Occipital lobe (tissue), 2 donors: Measurements from ENCODE around the gene SHISA5. TPM values are rescaled to one million over a fixed set of nuclear protein-coding genes. Genes with fewer than 3 reads are reported as not detected.
"Not testable (repeated sequence)": the region's sequence is repeated elsewhere in the genome, so short reads cannot be mapped to it uniquely, and the experiment has no call there.

Experiments
- DNase-seq: peaks from one replicate; lab custom pipeline; 2025; lab: John Stamatoyannopoulos, UW
- total RNA-seq: library from RNA; depleted of rRNA; stranded (reverse); fragments of >200 nt; gene quantifications from one replicate; pipeline ENCODE4 v1.2.3, GENCODE V29; 2014

The SHISA5 gene, protein sequence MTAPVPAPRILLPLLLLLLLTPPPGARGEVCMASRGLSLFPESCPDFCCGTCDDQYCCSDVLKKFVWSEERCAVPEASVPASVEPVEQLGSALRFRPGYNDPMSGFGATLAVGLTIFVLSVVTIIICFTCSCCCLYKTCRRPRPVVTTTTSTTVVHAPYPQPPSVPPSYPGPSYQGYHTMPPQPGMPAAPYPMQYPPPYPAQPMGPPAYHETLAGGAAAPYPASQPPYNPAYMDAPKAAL
- total RNA-seq = 72.5 TPM

DNA sequence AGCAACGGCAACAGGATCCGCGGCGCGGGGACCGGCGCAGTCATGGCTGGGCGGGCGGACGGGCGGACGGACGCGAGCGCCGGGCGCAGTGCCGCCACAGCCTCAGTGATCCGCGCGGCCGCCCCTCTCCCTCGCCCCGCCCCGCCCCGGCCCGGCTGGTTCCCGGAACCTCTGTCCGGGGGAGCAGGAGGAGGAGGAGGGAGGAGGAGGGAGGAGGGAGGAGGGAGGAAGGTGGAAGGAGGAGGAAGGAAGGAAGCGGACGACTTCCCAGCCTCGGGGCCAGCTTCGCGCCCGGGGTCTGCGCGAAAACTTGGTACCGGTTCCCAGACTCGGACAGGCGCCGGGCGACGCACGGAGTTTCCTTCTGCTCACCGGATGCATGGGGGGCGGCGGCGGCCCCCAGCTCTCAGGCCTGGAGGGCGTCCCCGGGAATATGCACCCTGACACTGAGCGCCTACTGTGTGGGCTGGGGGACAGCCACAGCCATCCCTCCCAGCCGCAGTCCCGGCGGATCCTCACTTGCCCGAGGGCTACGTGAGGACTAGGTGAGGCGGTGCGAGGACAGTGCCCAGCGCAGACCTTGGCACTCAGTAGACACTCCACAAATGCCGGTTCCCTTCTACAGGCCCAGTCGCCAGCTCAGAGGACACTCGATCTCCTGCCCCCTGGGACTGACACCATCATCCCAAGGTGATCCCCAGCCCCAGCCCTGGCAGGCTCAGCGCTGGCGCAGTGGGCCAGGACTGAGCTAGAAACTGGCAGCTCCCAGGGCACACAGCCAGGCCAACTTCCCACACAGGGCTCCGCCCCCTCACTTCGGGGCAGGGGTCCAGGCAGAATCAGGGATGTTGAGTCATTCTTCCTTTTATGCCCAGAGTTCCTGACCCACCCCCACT lies at the start of gene SHISA5:
Gene SHISA5, minus strand, starts transcription at position 124 of the 896 bp plus-strand sequence. Its CDS starts 80 bp downstream, at position 44.
- peak; percentile 52 for DNase-seq

DNA sequence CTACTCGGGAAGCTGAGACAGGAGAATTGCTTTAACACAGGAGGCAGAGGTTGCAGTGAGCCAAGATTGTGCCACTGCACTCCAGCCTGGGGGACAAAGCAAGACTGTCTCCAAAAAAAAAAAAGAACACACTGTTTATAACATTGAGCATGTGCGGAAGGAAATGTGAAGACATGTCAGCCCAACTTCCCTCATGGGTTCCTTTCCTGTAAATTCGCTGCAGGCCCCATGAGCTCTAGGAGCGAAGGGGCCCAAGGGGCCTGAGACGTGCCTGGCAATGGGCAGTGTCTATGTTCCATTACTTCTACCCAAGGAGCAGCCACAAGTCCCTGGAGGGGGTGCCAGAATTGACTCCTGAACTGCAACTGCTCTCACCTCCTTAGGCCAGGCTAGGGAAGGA lies 49.4 kb upstream of the SHISA5 start:
- no peak for DNase-seq

DNA sequence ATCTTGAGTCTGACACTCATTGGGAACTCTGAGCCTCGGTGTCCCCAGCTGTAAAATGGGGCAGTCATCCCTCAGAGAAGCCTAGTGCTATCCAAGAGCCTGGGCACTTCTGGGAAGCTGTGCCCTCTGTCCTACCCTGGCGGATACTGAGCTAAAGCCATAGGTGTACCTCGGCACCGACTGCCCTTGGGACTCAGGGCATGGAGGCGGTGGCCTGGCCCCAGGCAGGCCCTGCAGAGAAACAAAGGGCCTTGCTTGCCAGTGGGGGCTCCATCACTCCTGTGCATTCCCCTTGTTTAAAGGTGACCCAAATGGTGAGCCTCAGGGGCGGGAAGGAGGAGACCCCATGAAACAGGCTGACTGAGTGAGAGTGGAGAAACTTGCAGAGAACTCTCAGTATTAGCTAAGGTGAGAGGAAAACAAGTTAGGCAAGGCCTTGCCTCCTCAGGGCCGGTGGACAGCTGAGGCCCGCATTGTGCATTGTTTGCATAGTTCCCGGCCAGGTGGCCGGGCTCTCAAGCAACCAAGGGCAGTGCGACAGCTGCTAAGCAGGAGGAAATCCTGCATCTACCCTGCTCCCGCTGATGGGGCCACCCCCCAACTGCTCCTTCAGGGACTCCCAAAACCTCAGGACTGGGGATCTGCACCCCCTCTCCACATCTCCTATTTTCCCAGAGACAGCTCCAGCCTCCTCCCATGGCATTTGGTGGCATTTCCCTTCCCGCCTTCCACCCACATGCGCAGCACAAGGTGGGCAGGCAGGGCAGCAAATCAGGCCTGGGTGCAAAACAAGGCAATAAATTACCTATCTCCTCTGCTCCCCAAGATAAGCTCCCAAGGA lies 48.4 kb upstream of the SHISA5 start:
- DNase-seq = no peak

DNA sequence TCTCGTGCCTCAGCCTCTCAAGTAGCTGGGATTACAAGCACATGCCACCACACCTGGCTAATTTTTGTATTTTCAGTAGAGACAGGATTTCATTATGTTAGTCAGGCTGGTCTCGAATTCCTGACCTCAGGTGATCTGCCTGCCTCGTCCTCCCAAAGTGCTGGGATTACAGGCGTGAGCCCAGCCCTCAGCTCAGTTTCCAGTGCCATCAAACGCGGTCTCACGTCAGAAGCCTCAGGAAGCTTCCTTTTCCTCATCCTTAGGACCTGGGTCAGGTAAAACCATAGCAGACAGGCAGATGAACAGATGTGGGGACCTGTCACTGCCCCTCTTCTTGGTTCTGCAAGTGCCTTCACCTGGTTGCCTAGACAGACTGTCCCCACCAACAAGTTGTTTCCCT lies 47.7 kb upstream of the SHISA5 start:
- not testable (repeated sequence) for DNase-seq

DNA sequence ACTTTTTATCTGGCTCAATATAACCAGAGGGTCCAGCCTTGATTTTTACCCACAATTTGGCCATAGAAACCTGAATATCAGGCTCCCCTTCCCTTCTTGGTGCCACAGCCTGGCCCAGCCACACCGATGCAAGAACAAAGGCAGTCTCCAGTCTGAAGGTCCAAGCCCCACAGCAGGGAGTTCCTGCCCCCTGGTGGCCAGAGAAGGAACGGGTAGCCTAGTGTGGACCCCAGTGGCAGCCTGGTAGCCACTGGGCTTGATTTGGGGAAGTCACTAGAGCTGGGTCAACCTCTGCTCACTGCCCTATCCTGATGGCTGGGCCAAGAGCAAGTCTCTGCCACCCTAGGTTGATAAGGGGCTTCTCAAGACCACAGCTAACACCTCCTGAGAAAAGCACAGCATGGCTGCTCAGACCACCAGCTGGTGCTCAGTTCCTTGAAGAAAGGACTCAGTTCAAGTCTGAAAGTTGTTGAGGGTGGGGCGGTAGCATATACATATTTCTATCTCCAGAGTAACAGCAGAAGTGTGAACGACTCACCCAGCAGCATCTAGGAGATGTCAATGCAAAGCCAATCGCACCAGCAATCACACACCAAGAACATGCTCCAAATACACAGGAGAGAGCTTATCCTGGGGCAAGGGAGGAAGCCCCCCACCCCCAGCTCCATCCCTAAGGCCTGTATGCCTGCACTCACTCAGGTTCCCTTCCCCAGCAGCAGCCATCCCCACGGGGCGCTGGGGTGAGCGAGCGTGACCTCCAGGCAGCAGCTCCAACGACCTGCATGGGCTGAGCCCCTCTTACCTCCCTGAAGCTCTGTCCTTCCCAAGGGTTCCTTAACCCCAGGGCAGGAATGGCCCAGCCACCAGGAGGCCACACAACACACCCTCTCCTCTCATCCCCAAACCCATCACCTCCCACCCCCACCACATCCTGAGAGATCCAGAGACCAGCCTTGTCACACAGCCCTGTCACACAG lies 45.0 kb upstream of the SHISA5 start:
- DNase-seq = peak; percentile 64

DNA sequence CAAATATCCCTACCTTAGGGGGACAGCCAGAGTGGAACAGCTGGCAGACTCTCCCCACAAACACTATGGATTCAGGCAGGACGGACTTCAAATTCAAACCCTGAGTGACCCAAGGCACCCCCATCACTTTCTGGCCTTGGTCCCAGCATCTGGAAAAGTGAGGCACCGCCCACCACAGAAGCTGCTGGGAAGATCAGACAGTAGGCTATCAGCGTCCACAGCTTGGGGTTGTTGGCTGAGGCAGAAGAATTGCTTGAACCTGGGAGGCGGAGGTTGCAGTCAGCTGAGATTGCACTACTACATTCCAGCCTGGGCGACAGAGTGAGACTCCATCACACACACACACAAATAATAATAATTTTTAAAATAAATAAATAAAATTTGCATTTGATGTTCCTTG lies 44.2 kb upstream of the SHISA5 start:
- DNase-seq = no peak

DNA sequence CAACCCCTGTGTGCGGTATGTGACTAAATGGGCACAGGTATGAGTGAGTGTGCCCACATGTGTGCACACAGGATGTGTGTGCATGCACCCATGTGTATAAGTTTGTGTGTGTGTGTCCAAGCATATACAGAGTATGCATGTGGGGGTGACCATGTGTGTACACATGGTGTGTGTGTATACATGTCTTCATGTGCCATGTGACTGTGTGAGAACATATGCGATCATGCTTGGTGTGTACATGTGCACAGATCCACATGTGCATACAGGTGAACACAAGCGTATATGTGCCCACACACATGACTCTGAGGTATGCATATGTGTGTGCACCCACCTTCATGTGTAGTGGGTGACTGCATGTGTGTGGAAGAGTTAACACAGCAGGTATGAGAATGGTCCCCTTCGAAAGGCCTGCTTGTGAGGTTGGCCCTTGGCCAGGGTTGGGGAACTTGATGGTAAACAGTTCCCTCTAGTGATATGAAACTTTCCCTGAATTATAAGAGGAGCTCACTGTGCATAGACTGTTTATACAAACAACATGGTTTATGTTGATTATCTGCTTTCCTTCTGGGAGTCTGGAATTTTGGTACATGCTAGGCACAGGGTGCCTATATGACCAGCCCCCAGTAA lies 42.3 kb upstream of the SHISA5 start:
- no peak for DNase-seq

DNA sequence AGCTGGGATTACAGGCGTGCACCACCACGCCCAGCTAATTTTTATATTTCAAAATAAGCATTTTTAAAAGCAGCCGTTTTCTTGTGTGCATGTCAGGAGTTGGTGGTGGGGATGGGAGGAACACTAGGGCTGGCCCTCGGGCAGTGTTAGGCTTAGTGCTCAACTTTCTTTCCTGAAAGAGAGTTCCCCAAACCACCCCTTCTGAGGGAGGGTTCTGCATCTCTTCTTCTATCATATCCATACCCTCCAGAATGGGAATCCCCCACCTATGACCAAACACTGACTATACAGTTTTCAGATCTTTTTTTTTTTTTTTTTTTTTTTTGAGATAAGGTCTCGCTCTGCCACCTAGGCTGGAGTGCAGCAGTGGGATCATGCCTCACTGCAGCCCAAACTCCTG lies 40.2 kb upstream of the SHISA5 start:
- no peak for DNase-seq

DNA sequence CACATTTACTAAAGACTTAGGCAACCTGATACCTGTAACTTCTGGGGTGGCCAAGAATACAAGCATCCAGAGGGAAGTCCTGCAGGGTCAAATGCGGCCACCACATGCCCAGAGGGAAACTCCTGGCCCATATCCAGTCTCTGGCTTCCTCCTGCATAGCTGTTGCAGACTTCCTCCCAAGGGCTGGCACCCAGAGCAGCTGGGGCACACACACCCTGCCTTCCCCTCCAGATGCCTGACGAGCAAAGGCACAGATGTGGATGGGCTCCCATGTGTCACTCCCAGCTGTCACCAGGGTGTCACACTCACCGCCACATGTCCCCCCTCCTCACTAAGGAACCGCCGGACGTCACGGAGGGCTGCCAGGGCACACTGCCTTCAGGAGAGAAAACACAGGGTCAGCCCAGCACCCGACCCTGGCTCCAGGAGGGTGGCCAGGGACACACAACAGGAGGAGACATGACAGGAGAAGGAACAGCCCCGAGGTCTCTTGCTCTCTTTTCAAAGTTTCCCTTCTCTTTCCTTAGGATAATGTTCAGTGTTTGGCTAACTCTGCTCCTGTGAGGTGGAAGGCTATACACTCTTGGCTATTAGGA lies 39.4 kb upstream of the SHISA5 start:
- no peak for DNase-seq

DNA sequence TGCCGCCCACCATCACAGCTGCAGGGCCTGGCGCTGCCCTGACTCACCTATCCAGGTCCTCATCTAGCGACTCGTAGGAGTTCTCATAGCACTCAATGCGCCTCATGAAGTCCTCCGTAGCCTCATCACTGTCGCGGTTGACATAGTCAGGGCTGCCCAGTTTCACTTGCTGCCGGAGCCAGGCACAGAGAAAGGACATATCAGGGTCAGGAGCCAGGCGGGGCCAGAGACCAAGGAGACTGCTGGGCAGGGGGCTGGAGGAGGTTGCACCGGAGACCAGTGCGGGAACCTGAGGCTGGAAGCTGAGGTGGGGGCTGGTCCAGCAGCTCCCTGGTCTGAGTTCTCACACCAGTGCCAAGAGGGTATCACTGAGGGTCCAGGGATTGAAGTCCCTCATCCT lies 34.5 kb upstream of the SHISA5 start:
- no peak for DNase-seq

DNA sequence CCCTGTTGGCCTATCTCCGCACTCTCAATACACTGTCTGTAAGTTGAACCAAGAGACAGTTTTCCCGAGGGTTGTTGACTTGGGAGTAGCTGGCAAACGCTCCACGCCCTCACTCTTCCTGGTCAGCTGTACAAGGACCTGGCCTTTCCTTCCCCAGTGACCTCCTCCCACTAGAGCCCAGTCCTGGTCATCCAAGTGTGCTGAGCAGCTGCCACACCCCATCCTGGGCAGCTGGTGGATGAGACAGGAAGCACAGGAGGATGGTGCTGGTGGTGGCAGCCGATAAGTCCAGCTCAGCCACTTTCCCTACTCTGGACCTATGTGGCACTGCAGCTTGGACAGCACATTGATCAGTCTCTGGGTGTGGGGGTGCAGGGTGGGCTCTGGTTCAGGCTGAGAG lies 32.8 kb upstream of the SHISA5 start:
- DNase-seq = no peak

DNA sequence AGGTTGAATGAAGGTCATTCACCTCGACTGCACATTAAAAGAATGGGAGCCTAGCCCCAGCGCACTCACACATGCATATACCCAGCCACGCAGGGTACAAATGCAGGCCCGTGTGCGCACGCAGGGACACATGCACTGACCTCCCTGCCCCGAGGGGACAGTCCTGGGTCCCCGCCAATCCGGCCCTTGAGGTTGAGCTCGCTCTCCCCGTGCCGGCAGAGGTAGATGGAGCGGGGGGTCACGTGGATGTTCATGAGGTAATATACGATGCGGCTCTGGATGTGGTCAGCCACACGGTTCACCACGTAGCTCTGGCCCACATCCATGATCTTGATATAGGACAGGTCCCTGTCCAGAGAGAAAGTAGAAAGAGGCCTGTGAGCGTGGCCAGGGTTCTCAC lies 32.1 kb upstream of the SHISA5 start:
- DNase-seq = no peak

DNA sequence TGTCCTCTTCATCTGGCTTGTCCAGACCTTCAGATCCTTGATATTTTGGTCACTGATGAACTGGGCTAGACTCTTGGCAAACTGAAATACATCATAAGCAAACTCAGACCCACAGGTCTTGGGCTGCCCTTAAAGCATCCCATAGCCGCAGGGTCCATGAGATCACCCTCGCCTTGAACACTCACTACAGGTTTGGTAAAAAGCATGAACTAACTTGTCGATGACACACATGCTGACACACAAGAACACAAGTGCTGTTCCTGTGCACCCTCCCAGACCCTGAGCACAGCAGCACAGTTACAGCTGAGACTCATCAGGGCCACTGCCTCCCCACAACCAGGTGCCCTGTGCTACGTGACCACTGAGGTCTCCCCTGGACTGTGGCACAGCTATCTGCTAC lies 31.6 kb upstream of the SHISA5 start:
- DNase-seq = no peak

DNA sequence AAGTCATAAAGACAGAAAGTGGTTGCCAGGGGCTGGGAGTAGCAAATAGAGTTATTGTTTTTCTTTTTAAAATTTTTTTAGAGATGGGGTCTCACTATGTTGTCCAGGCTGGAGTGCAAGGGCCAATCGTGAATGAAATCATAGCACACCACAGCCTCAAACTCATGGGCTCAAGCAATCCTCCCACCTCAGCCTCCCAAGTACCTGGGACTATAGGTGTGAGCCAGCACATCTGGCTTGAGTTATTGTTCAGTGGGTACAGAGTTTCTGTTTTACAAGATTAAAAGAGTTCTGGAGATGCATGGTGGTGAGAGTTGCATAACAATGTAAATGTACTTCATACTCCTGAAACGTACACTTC lies 29.0 kb upstream of the SHISA5 start:
- DNase-seq = no peak

DNA sequence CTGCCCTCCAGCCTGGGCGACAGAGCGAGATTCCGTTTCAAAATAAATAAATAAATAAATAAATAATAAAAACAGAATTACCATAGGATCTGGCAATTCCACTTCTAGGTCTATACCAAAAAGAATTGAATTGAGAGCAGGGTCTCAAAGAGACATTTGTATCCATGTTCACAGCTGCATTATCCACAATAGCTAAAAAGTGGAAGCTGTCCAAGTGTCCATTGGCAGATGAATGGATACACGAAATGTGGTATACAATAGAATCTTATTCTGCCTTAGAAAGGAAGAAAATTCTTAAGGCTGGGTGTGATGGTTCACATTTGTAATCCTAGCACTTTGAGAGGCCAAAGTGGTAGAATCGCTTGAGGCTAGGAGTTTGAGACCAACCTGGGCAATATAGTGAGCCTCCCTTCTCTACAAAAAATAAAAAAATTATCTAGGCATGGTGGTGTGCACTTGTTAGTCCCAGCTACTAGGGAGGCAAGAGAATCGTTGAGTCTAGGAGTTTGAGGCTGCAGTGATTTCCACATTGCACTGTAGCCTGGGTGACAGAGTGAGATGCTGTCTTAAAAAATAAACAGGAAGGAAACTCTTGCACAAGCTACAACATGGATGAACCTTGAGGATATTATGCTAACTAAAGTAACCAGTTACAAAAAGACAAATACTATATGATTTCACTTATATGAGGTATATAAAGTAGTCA lies 28.4 kb upstream of the SHISA5 start:
- DNase-seq = no peak

DNA sequence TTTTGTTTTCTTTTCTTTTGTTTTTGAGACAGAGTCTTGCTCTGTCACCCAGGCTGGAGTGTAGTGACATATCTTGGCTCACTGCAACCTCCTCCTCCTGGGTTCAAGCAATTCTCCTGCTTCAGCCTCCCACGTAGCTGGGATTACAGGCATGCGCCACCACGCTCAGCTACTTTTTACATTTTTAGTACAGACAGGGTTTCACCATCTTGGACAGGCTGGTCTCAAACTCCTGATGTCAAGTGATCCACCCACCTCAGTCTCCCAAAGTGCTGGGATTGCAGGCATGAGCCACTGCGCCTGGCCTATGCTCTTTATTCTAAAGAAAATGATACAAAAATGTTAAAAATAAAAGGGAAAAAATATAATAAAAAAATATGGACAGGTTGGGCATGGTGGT lies 26.7 kb upstream of the SHISA5 start:
- not testable (repeated sequence) for DNase-seq

DNA sequence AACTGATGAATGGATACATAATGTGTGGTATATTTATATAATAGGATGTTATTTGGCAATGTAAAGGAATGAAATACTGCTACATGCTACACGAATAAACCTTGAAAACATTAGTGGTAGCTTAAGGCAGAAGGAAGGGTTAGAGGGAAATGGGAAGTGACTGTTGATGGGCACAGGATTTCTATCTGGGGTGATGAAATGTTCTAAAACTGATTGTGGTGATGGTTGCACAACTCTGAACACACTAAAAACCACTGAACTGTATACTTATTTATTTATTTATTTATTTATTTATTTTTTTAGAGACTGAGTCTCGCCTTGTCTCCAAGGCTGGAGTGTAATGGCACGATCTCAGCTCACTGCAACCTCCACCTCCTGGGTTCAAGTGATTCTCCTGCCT lies 24.8 kb upstream of the SHISA5 start:
- DNase-seq = no peak

DNA sequence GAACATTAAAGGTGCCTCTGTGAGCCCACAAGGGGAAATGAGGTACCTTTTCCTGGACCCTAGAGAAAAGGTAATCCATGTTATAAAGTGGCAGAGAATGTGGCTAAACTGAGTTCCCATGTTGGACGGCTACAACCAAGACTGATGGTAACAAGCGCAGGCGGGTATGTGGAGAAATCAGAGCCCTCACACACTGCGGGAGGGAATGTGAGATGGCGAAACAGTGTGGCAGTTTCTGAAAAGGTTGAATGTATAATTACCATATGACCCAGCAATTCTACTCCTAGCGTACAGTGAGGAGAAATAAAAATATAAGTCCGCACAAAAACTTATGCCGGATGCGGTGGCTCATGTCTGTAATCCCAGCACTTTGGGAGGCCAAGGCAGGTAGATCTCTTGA lies 24.1 kb upstream of the SHISA5 start:
- no peak for DNase-seq

DNA sequence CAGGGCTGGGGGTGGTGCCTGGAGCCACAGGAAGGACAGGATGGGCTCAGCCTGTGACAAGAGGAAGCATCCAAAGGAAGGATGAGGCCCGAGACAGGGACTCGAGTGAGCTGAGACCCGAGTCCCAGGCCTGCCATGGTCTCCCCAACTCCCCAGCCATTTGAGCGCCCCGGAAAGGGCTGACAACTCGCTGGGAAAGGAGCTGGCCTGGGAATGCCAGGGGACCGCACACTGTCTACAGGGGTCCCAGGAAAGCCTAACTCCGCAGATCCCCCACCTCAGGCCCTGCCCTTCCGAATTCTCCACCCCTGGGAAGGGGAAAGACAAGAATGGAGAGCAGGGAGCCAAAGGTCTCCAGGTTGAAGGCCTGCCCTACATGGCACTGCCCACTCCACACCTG lies 21.0 kb upstream of the SHISA5 start:
- DNase-seq = no peak
